ENCODE data around the gene VPS16.
"Not testable (repeated sequence)": the region's sequence is repeated elsewhere in the genome, so short reads cannot be mapped to it uniquely, and the experiment has no call there.

Gene VPS16

DNA sequence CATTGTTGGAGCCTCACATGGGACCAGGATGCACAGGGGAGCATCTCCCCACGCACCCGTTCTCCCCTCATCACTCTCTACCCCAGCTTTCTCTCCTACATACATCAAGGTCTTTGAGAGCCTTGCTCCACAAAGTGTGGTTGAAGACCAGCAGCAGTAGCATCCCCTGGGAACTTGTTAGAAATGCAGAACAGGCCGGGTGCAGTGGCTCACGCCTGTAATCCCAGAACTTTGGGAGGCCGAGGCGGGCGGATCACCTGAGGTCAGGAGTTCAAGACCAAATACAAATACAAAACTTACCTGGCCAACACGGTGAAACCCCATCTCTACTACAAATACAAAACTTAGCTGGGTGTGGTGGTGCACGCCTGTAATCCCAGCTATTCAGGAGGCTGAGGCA, 32.6 kb upstream of the VPS16 start:
- DNase-seq, result not testable (repeated sequence)

DNA sequence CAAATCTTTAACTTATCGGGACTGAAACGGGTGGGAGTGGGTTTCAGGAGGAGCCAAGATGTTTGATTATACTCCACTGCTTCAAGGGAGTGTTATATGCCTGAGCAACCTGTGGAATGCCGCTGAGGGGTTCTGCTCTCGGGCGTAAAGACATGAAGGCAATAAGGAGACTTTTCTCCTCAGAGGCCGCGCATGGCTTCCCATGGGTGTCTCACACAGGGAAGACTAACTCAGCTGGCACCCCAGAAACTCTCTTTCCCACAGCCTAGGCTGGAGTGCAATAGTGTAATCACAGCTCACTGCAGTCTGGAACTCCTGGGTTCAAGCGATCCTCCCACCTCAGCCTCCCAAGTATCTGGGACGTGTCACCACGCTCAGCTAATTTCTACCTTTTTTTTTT, 30.9 kb upstream of the VPS16 start:
- DNase-seq, result no peak

DNA sequence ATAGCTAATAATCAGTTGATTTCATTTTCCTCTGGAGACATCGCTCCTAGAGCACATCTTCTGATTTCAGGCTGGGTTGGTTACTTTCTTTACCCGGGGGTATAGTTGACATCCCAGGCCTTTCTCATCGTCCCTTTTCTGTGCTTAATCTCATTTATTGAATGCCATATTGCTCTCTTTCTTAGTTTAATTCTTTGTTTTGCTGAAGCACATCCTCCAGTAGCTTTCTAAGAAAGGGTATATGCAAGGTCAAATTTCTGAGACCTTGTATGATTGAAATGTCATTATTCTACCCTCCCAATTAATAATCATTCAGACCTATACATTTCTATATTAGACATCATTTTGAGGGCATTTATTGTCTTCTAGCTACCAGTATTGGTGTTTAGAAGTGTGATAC, 28.4 kb upstream of the VPS16 start:
- no peak for DNase-seq

DNA sequence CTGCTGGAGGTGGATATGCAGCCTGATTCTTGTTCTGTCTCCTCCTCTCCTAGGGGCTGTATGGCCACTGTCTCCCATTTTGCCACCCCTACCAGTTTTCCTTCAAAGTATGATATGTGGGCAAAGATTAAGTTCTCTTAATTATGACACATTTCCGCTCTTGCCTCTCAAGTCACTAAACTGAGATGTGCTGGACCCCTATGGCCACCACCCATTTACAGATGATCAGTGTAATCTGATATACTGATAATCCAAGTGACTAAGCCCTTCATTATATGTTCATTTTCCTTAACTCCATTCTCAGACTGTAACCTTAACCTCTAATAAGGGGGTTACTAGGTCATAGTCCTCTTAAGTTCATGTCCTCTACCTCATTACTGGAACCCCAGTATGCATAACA, 26.5 kb upstream of the VPS16 start:
- DNase-seq, result no peak

DNA sequence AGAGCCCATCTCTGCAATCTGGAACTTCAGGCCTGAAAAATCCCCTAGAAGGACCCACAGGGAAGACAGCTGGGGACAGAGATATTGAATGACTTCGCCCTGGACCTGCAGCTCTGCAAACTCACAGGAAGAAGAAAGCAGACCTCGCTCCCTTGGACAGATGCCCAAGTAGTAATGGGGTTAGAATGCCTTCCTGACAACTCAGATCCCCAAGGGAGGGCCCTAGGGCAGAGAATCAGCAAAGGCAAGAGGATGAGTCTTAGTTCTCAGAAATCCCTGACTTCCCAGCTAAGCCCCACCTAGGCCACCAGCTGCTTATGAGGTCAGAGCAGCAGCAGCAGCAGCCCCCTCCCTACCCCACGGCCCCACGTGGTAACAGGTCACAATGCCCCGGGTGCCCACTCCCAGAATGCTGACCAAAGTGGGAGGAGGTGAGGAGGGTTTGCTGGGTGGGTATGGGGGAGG, 25.9 kb upstream of the VPS16 start, which contains the start of gene C20orf141:
Gene C20orf141 (plus strand): TSS at position 401 of the 465 bp plus-strand sequence. CDS start 198 bp downstream, outside the sequence.
- DNase-seq, result no peak

GRCh38 chr20:2815242-2815900, 25.2 kb upstream of the VPS16 start:
- no peak for DNase-seq

- DNase-seq, result no peak
Observed at GRCh38 chr20:2816030-2816582, 24.4 kb upstream of the VPS16 start, which contains the start of gene TMEM239. TMEM239 (plus strand) TSS chr20:2816364; CDS start chr20:2816555, 191 bp downstream.

GRCh38 chr20:2816583-2817340, 23.8 kb upstream of the VPS16 start:
- no peak for DNase-seq

DNA sequence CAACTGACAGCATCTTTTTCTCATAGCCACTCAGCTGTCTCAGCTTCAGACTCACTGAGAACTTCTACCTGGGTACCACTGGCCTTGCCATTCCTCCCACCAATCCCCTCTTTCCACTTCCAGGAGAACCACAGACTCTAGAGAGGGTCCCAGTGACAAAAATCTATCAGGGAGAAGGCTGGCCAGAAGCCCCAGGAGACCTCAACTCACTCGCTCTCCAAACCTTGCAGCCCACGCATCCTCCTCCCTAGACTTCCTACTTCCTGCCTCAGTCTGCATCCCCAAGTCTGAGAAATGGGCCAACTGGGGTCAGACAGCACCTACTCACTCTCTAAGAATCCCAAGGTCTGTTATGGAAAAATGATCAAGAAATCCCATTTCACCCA, 23.2 kb upstream of the VPS16 start:
- no peak for DNase-seq

- DNase-seq, result no peak
Observed at GRCh38 chr20:2817891-2818595, 22.5 kb upstream of the VPS16 start.

GRCh38 chr20:2820084-2820895, 20.3 kb upstream of the VPS16 start:
- no peak for DNase-seq

GRCh38 chr20:2820896-2821869, 19.4 kb upstream of the VPS16 start:
- no peak for DNase-seq

GRCh38 chr20:2822073-2822472, 18.5 kb upstream of the VPS16 start:
- DNase-seq, result no peak

DNA sequence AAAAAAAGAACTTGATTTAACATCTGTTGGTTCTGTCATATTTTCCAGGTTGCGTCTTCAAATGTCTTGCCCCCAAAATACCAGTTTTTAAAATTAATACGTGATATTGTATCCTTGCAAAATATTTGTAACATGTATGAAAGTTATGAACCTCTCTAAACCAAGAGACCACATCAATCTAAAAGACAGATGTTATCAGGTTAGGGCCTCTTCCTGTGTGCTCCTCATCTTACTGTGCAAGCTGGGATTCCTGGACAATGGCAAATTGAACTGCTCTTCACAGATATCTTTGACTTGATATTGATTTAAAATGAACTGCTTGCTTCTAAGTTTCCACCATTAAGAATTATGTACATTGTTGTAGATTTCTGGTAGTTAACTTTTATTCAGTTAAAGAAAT, 14.8 kb upstream of the VPS16 start:
- no peak for DNase-seq

- no peak for DNase-seq
Observed at GRCh38 chr20:2826655-2827054, 13.9 kb upstream of the VPS16 start.

DNA sequence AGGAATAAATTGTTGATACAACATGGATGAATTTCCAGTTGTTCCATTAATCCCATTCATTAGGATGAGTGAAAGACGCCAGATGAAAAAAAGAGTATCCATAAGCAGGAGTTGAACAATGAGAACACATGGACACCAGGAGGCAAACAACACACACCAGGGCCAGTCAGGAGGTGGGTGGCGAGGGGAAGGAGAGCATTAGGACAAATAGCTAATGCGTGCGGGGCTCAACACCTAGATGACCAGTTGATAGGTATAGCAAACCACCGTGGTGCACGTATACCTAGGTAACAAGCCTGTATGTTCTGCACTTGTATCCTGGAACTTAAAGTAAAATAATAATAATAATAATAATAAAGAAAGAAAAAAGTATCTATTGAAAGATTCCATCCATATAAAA, 11.2 kb upstream of the VPS16 start:
- no peak for DNase-seq

DNA sequence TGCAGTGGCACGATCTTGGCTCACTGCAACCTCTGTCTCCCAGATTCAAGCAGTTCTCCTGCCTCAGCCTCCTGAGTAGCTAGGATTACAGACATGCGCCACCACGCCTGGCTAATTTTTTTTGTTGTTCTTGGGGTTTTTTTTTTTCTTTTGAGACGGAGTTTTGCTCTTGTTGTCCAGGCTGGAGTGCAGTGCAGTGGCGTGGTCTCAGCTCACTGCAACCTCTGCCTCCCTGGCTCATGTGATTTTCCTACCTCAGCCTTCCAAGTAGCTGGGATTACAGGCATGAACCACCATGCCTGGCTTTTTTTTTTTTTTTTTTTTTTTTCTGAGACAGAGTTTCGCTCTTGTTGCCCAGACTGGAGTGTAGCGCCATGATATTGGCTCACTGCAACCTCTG, 9.3 kb upstream of the VPS16 start:
- not testable (repeated sequence) for DNase-seq

- no peak for DNase-seq
Observed at GRCh38 chr20:2833761-2834160, 6.8 kb upstream of the VPS16 start.

- DNase-seq, result no peak
Observed at GRCh38 chr20:2834401-2835110, 6.0 kb upstream of the VPS16 start.

GRCh38 chr20:2835331-2835796, 5.2 kb upstream of the VPS16 start:
- no peak for DNase-seq

All from GDM1 (cell line).